ENCODE data around the gene IRF6.

- TF ChIP-seq CTCF (IDR thresholded peaks at IDR 0.05) (no peak), POLR2A (IDR thresholded peaks at IDR 0.05) (no peak)
Measured at GRCh38 chr1:209768354-209768774, 37.6 kb downstream of the IRF6 start.

Data from adrenal gland (tissue), 5 donors.